CD4-positive, alpha-beta memory T cell (primary cell): ENCODE results near the gene ZNF662. TPM values are rescaled to one million over a fixed set of nuclear protein-coding genes. Genes with fewer than 3 reads are reported as not detected.
A peak's percentile ranks its signal among the peaks of the same experiment; 100 is the strongest.

Source experiments
- CTCF ChIA-PET: fragments of 350-600 bp; sonication (Branson Sonifier 250); formaldehyde crosslinking; loops from one replicate; lab custom pipeline; 2021; ENCODE audit warnings: inconsistent platforms; ENCODE audit not compliant: partially characterized antibody; lab: Charles Lee
- POLR2A ChIA-PET: fragments of 350-600 bp; sonication (Branson Sonifier 250); formaldehyde crosslinking; loops from one replicate; lab custom pipeline; 2021; ENCODE audit not compliant: partially characterized antibody; lab: Charles Lee
- DNase-seq, 5 donors: peaks; one replicate each; pipeline versions ENCODE4 v3.0.0 to v3.0.0-alpha.2; 2020 to 2022; ENCODE audit warnings: mixed read lengths in 1 of 5
- H3K27ac ChIP-seq: one replicate; pipeline ENCODE4 v1.7.0; 2013; ENCODE audit warnings: low read depth, low read length
- H3K27me3 ChIP-seq: 2 replicates; pipeline ENCODE4 v1.7.0; 2013; ENCODE audit warnings: mild to moderate bottlenecking, low read length, moderate library complexity; ENCODE audit not compliant: insufficient read depth
- H3K36me3 ChIP-seq: 2 replicates; pipeline ENCODE4 v1.7.0; 2013; ENCODE audit warnings: mild to moderate bottlenecking, low read length, moderate library complexity; ENCODE audit not compliant: insufficient read depth
- H3K4me1 ChIP-seq: 2 replicates; pipeline ENCODE4 v1.7.0; 2013; ENCODE audit warnings: mild to moderate bottlenecking, low read length, moderate library complexity; ENCODE audit not compliant: insufficient read depth
- H3K4me3 ChIP-seq, 2 donors: one replicate each; pipeline ENCODE4 v1.7.0; 2013; ENCODE audit warnings: low read length in 2 of 2, mild to moderate bottlenecking in 1 of 2
- H3K9me3 ChIP-seq, 2 donors: one replicate each; pipeline ENCODE4 v1.7.0; 2013; ENCODE audit warnings: low read length in 2 of 2, control low read depth in 1 of 2; ENCODE audit not compliant: control insufficient read depth in 1 of 2
- H3K27ac Mint-ChIP-seq, 7 donors: one replicate each; pipeline ENCODE4 v1.8.0; 2020 to 2021; ENCODE audit warnings: mixed read lengths in 7 of 7, mild to moderate bottlenecking in 6 of 7, inconsistent platforms in 3 of 7, moderate library complexity in 3 of 7
- H3K27me3 Mint-ChIP-seq, 2 donors: one replicate each; pipeline ENCODE4 v1.8.0; 2020 to 2021; ENCODE audit warnings: mixed read lengths in 2 of 2
- H3K36me3 Mint-ChIP-seq, 2 donors: one replicate each; pipeline ENCODE4 v1.8.0; 2020 to 2021; ENCODE audit warnings: mixed read lengths in 2 of 2, inconsistent platforms in 1 of 2, mild to moderate bottlenecking in 1 of 2
- H3K4me1 Mint-ChIP-seq, 4 donors: one replicate each; pipeline ENCODE4 v1.8.0; 2020 to 2021; ENCODE audit warnings: mixed read lengths in 4 of 4, mild to moderate bottlenecking in 1 of 4
- H3K4me3 Mint-ChIP-seq, 8 donors: one replicate each; pipeline ENCODE4 v1.8.0; 2020 to 2021; ENCODE audit warnings: mixed read lengths in 8 of 8, mild to moderate bottlenecking in 7 of 8, moderate library complexity in 6 of 8, inconsistent platforms in 3 of 8
- H3K9me3 Mint-ChIP-seq, 8 donors: one replicate each; pipeline ENCODE4 v1.8.0; 2020 to 2021; ENCODE audit warnings: mixed read lengths in 8 of 8, mild to moderate bottlenecking in 5 of 8, inconsistent platforms in 3 of 8, moderate library complexity in 1 of 8
- intact Hi-C: fragments of 100-400 bp; cut with micrococcal nuclease; formaldehyde crosslinking; loops from one replicate; pipeline ENCODE4 v1.15.1; 2023
- polyA plus RNA-seq, 2 donors: library from polyadenylated mRNA; unstranded; fragments of 300-500 nt; fragmentation: Illumina TruSeq; gene quantifications; one replicate each; pipeline ENCODE4 v1.2.3, GENCODE V29; 2021
- total RNA-seq, 2 experiments: library from RNA; stranded (reverse); gene quantifications; one replicate each; pipeline ENCODE4 v1.2.3, GENCODE V29; 2021

The ZNF662 gene
- 1 to 10 TPM; 2.1 to 2.7 TPM for total RNA-seq
- polyA plus RNA-seq: under 1 TPM in 1 of 2 donors, not detected in 1; 0.07 TPM

- H3K9me3 ChIP-seq: peaks cover 0 to 5% of the 10 kb centered on the region in 2 donors
- no peaks in the 10 kb centered on the region for H3K36me3 ChIP-seq
- POLR2A ChIA-PET: no interaction called here
- Mint-ChIP-seq H3K4me3 (peak within 1 kb of the TSS; percentile 68 to 78 (median 74)), H3K27me3 (peaks cover 30 to 42% of the 10 kb centered on the region in 2 donors), H3K36me3 (peaks cover 5 to 16% of the 10 kb centered on the region in 2 donors), H3K9me3 (peaks cover 3 to 38% (median 24%) of the 10 kb centered on the region in 8 donors), H3K27ac (peak within 1 kb of the TSS in 2 of 7 donors; percentile 48 to 81), H3K4me1 (peaks cover 4 to 10% (median 5%) of the 10 kb centered on the region in 4 donors)
- CTCF ChIA-PET: no interaction called here
- peaks cover 9% of the 10 kb centered on the region for H3K27me3 ChIP-seq
- H3K4me3 ChIP-seq: no peak within 1 kb of the TSS
- DNase-seq: no peak
- intact Hi-C loops: no loop called here
- no peak within 1 kb of the TSS for H3K27ac ChIP-seq
- H3K4me1 ChIP-seq: no peaks in the 10 kb centered on the region
These were observed at the start of gene ZNF662 for GRCh38 chr3:42906070-42906847. TSS of gene ZNF662 (plus strand) at chr3:42906142. CDS start at chr3:42908115, 1,973 bp downstream.

- Mint-ChIP-seq H3K27ac (no peak overlapping the region), H3K4me3 (no peak overlapping the region), H3K27me3 (peaks cover 16 to 22% of the 10 kb centered on the region in 2 donors), H3K9me3 (peaks cover 0 to 3% (median 0%) of the 10 kb centered on the region in 8 donors), H3K4me1 (no peaks in the 10 kb centered on the region), H3K36me3 (no peaks in the 10 kb centered on the region)
- ChIA-PET POLR2A (no interaction called here), CTCF (interaction anchor here (1.5 kb wide), 1 partner anchor 25 kb away, joined by 5 read pairs; no protein-coding TSS in a partner anchor)
- Histone ChIP-seq H3K4me1 (no peaks in the 10 kb centered on the region), H3K4me3 (no peak overlapping the region), H3K27ac (no peak overlapping the region), H3K36me3 (no peaks in the 10 kb centered on the region), H3K27me3 (no peaks in the 10 kb centered on the region), H3K9me3 (no peaks in the 10 kb centered on the region)
- intact Hi-C loops: no loop called here
- no peak for DNase-seq
These were observed 49.4 kb upstream of the ZNF662 start for GRCh38 chr3:42856544-42856943.

- ChIA-PET POLR2A (no interaction called here), CTCF (interaction anchor here (1.0 to 1.3 kb wide), 2 partner anchors 17 to 25 kb away, joined by 3 to 4 read pairs; no protein-coding TSS in a partner anchor)
- peaks cover 0 to 3% (median 0%) of the 10 kb centered on the region in 8 donors for H3K9me3 Mint-ChIP-seq
- H3K4me1 ChIP-seq: no peaks in the 10 kb centered on the region
- peaks cover 8% of the 10 kb centered on the region in 2 donors for H3K27me3 Mint-ChIP-seq
- no peak overlapping the region for H3K4me3 Mint-ChIP-seq
- no peak overlapping the region for H3K4me3 ChIP-seq
- H3K36me3 ChIP-seq: no peaks in the 10 kb centered on the region
- H3K27ac Mint-ChIP-seq: no peak overlapping the region
- no peaks in the 10 kb centered on the region for H3K36me3 Mint-ChIP-seq
- H3K9me3 ChIP-seq: no peaks in the 10 kb centered on the region
- H3K27ac ChIP-seq: no peak overlapping the region
- H3K27me3 ChIP-seq: no peaks in the 10 kb centered on the region
- intact Hi-C loops: no loop called here
- DNase-seq: no peak
- H3K4me1 Mint-ChIP-seq: no peaks in the 10 kb centered on the region
These were observed 41.5 kb upstream of the ZNF662 start for GRCh38 chr3:42864321-42864950.

GRCh38 chr3:42865256-42865655 is 40.7 kb upstream of the ZNF662 start:
- Histone ChIP-seq H3K27me3 (no peaks in the 10 kb centered on the region), H3K27ac (no peak overlapping the region), H3K36me3 (no peaks in the 10 kb centered on the region), H3K4me3 (no peak overlapping the region), H3K4me1 (no peaks in the 10 kb centered on the region), H3K9me3 (no peaks in the 10 kb centered on the region)
- no peaks in the 10 kb centered on the region for H3K4me1 Mint-ChIP-seq
- intact Hi-C loops: no loop called here
- no peaks in the 10 kb centered on the region for H3K36me3 Mint-ChIP-seq
- no peak overlapping the region for H3K4me3 Mint-ChIP-seq
- H3K27me3 Mint-ChIP-seq: peaks cover 5 to 8% of the 10 kb centered on the region in 2 donors
- H3K9me3 Mint-ChIP-seq: peaks cover 0 to 3% (median 0%) of the 10 kb centered on the region in 8 donors
- no peak for DNase-seq
- ChIA-PET CTCF (interaction anchor here (1.0 to 1.3 kb wide), 2 partner anchors 16 to 24 kb away, joined by 3 to 4 read pairs; no protein-coding TSS in a partner anchor), POLR2A (no interaction called here)
- no peak overlapping the region for H3K27ac Mint-ChIP-seq

- POLR2A ChIA-PET: no interaction called here
These were observed 38.8 kb upstream of the ZNF662 start for GRCh38 chr3:42867138-42867537.

GRCh38 chr3:42868841-42869240 is 37.1 kb upstream of the ZNF662 start:
- DNase-seq: no peak
- H3K27me3 Mint-ChIP-seq: peaks cover 2 to 7% of the 10 kb centered on the region in 2 donors
- no peak overlapping the region for H3K4me3 ChIP-seq
- intact Hi-C loops: no loop called here
- CTCF ChIA-PET: interaction anchor here (1.2 to 3.0 kb wide), 3 partner anchors 10 to 26 kb away, joined by 4 to 10 read pairs (median 8); no protein-coding TSS in a partner anchor
- no peaks in the 10 kb centered on the region for H3K27me3 ChIP-seq
- no peaks in the 10 kb centered on the region for H3K9me3 ChIP-seq
- H3K4me1 Mint-ChIP-seq: no peaks in the 10 kb centered on the region
- H3K27ac Mint-ChIP-seq: no peak overlapping the region
- no peaks in the 10 kb centered on the region for H3K36me3 ChIP-seq
- H3K36me3 Mint-ChIP-seq: no peaks in the 10 kb centered on the region
- POLR2A ChIA-PET: no interaction called here
- H3K4me1 ChIP-seq: no peaks in the 10 kb centered on the region
- no peak overlapping the region for H3K27ac ChIP-seq
- no peaks in the 10 kb centered on the region for H3K9me3 Mint-ChIP-seq
- H3K4me3 Mint-ChIP-seq: no peak overlapping the region

More at GRCh38 chr3:42867138-42867537, 38.8 kb upstream of the ZNF662 start:
- no peaks in the 10 kb centered on the region for H3K4me1 Mint-ChIP-seq
- no peak for DNase-seq
- Histone ChIP-seq H3K27me3 (no peaks in the 10 kb centered on the region), H3K4me1 (no peaks in the 10 kb centered on the region), H3K27ac (no peak overlapping the region), H3K4me3 (no peak overlapping the region), H3K9me3 (no peaks in the 10 kb centered on the region), H3K36me3 (no peaks in the 10 kb centered on the region)
- intact Hi-C loops: no loop called here
- H3K27me3 Mint-ChIP-seq: peaks cover 1 to 3% of the 10 kb centered on the region in 2 donors
- CTCF ChIA-PET: no interaction called here
- H3K27ac Mint-ChIP-seq: no peak overlapping the region
- H3K9me3 Mint-ChIP-seq: no peaks in the 10 kb centered on the region
- no peak overlapping the region for H3K4me3 Mint-ChIP-seq
- no peaks in the 10 kb centered on the region for H3K36me3 Mint-ChIP-seq

GRCh38 chr3:42871592-42872196 is 34.2 kb upstream of the ZNF662 start:
- Mint-ChIP-seq H3K36me3 (no peaks in the 10 kb centered on the region), H3K4me3 (no peak overlapping the region), H3K27ac (no peak overlapping the region), H3K9me3 (no peaks in the 10 kb centered on the region), H3K4me1 (no peaks in the 10 kb centered on the region), H3K27me3 (peaks cover 3 to 5% of the 10 kb centered on the region in 2 donors)
- Histone ChIP-seq H3K27me3 (no peaks in the 10 kb centered on the region), H3K4me3 (no peak overlapping the region), H3K36me3 (no peaks in the 10 kb centered on the region), H3K4me1 (no peaks in the 10 kb centered on the region), H3K9me3 (no peaks in the 10 kb centered on the region), H3K27ac (no peak overlapping the region)
- DNase-seq: no peak
- ChIA-PET CTCF (interaction anchor here (0.8 kb wide), 1 partner anchor 9 kb away, joined by 4 read pairs; no protein-coding TSS in a partner anchor), POLR2A (no interaction called here)
- intact Hi-C loops: no loop called here
